Measurements from ENCODE around the gene FLNB.
A peak's percentile ranks its signal among the peaks of the same experiment; 100 is the strongest.

The FLNB gene

GRCh38 chr3:58035524-58036255, 27.5 kb downstream of the FLNB start:
- Histone ChIP-seq H3K4me1 (ENCODE audit: control insufficient read depth in 2 of 2, insufficient read depth in 1 of 2, low read depth in 1 of 2, low read length in 2 of 2) (peaks cover 0 to 10% of the 10 kb centered on the region in 2 donors), H3K9ac (ENCODE audit: low read depth, low read length, poor library complexity) (no peak overlapping the region), H3K18ac (ENCODE audit: low read length) (no peak overlapping the region), H2AK5ac (ENCODE audit: low read depth, low read length) (no peak overlapping the region), H3K4me3 (ENCODE audit: low read length in 2 of 2) (no peak overlapping the region), H4K8ac (ENCODE audit: low read depth, low read length) (no peak overlapping the region), H2BK15ac (ENCODE audit: low read length) (no peak overlapping the region), H3K23ac (ENCODE audit: low read depth, low read length, poor library complexity) (no peak overlapping the region), H3K4me2 (ENCODE audit: insufficient read depth, low read length, poor library complexity, severe bottlenecking) (no peak overlapping the region), H3K27me3 (ENCODE audit: control insufficient read depth in 3 of 3, insufficient read depth in 3 of 3, low read depth in 1 of 3, low read length in 3 of 3) (no peaks in the 10 kb centered on the region), H3K14ac (ENCODE audit: low read length) (no peak overlapping the region), H2BK12ac (ENCODE audit: low read length) (no peak overlapping the region), H3K79me1 (ENCODE audit: low read depth, low read length) (no peaks in the 10 kb centered on the region), H3K36me3 (replicated peaks in 1 of 2; ENCODE audit: control insufficient read depth in 2 of 2, insufficient read depth in 2 of 2, low read length in 2 of 2) (no peaks in the 10 kb centered on the region), H3K9me3 (replicated peaks in 1 of 2; ENCODE audit: control insufficient read depth in 2 of 2, insufficient read depth in 1 of 2, low read depth in 1 of 2, low read length in 2 of 2) (no peaks in the 10 kb centered on the region), H2BK5ac (ENCODE audit: low read length) (no peak overlapping the region), H2AFZ (ENCODE audit: low read length) (no peak overlapping the region), H4K91ac (ENCODE audit: low read depth, low read length, poor library complexity) (no peak overlapping the region), H3K4ac (ENCODE audit: low read length) (no peak overlapping the region), H2BK120ac (ENCODE audit: low read depth, low read length) (no peak overlapping the region), H3K27ac (replicated peaks; ENCODE audit: low read length) (no peak overlapping the region)
- DNase-seq (ENCODE audit: low spot score): no peak
- WGBS, 2 donors (ENCODE audit: extremely low coverage in 2 of 2, insufficient read length in 2 of 2, insufficient replicate concordance in 1 of 2): no CpG with 5 or more reads among the region's 11 CpGs

- Histone ChIP-seq H3K18ac (ENCODE audit: low read length) (no peak overlapping the region), H2AK5ac (ENCODE audit: low read depth, low read length) (no peak overlapping the region), H3K4me3 (ENCODE audit: low read length in 2 of 2) (no peak overlapping the region), H3K4me1 (ENCODE audit: control insufficient read depth in 2 of 2, insufficient read depth in 1 of 2, low read depth in 1 of 2, low read length in 2 of 2) (peaks cover 4 to 14% of the 10 kb centered on the region in 2 donors), H3K23ac (ENCODE audit: low read depth, low read length, poor library complexity) (no peak overlapping the region), H2BK120ac (ENCODE audit: low read depth, low read length) (no peak overlapping the region), H4K8ac (ENCODE audit: low read depth, low read length) (no peak overlapping the region), H2BK15ac (ENCODE audit: low read length) (no peak overlapping the region), H3K4me2 (ENCODE audit: insufficient read depth, low read length, poor library complexity, severe bottlenecking) (no peak overlapping the region), H2BK5ac (ENCODE audit: low read length) (no peak overlapping the region), H2AFZ (ENCODE audit: low read length) (no peak overlapping the region), H3K79me1 (ENCODE audit: low read depth, low read length) (no peaks in the 10 kb centered on the region), H3K27ac (replicated peaks; ENCODE audit: low read length) (no peak overlapping the region), H4K91ac (ENCODE audit: low read depth, low read length, poor library complexity) (no peak overlapping the region), H3K9ac (ENCODE audit: low read depth, low read length, poor library complexity) (no peak overlapping the region), H3K14ac (ENCODE audit: low read length) (no peak overlapping the region), H3K9me3 (replicated peaks in 1 of 2; ENCODE audit: control insufficient read depth in 2 of 2, insufficient read depth in 1 of 2, low read depth in 1 of 2, low read length in 2 of 2) (no peaks in the 10 kb centered on the region), H3K4ac (ENCODE audit: low read length) (no peak overlapping the region), H3K36me3 (replicated peaks in 1 of 2; ENCODE audit: control insufficient read depth in 2 of 2, insufficient read depth in 2 of 2, low read length in 2 of 2) (no peaks in the 10 kb centered on the region), H3K27me3 (ENCODE audit: control insufficient read depth in 3 of 3, insufficient read depth in 3 of 3, low read depth in 1 of 3, low read length in 3 of 3) (no peaks in the 10 kb centered on the region), H2BK12ac (ENCODE audit: low read length) (no peak overlapping the region)
- DNase-seq (ENCODE audit: low spot score): no peak
- WGBS, 2 donors (ENCODE audit: extremely low coverage in 2 of 2, insufficient read length in 2 of 2, insufficient replicate concordance in 1 of 2): no CpG with 5 or more reads among the region's 8 CpGs
These were observed 28.2 kb downstream of the FLNB start for GRCh38 chr3:58036293-58037032.

GRCh38 chr3:58037141-58037910, 29.1 kb downstream of the FLNB start:
- H3K14ac ChIP-seq (ENCODE audit: low read length): no peak overlapping the region
- no peaks in the 10 kb centered on the region for H3K79me1 ChIP-seq (ENCODE audit: low read depth, low read length)
- no peak overlapping the region for H4K8ac ChIP-seq (ENCODE audit: low read depth, low read length)
- no peak overlapping the region for H3K9ac ChIP-seq (ENCODE audit: low read depth, low read length, poor library complexity)
- H2BK12ac ChIP-seq (ENCODE audit: low read length): no peak overlapping the region
- no peak overlapping the region for H2BK120ac ChIP-seq (ENCODE audit: low read depth, low read length)
- no peak overlapping the region for H2AK5ac ChIP-seq (ENCODE audit: low read depth, low read length)
- no peak overlapping the region for H2BK15ac ChIP-seq (ENCODE audit: low read length)
- H3K23ac ChIP-seq (ENCODE audit: low read depth, low read length, poor library complexity): no peak overlapping the region
- no peaks in the 10 kb centered on the region for H3K27me3 ChIP-seq (ENCODE audit: control insufficient read depth in 3 of 3, insufficient read depth in 3 of 3, low read depth in 1 of 3, low read length in 3 of 3)
- peak overlapping the region; percentile 19 for H2BK5ac ChIP-seq (ENCODE audit: low read length)
- H4K91ac ChIP-seq (ENCODE audit: low read depth, low read length, poor library complexity): no peak overlapping the region
- no peak overlapping the region for H3K18ac ChIP-seq (ENCODE audit: low read length)
- no peak overlapping the region for H3K4me2 ChIP-seq (ENCODE audit: insufficient read depth, low read length, poor library complexity, severe bottlenecking)
- no CpG with 5 or more reads among the region's 13 CpGs for WGBS, 2 donors (ENCODE audit: extremely low coverage in 2 of 2, insufficient read length in 2 of 2, insufficient replicate concordance in 1 of 2)
- H3K9me3 ChIP-seq (replicated peaks in 1 of 2; ENCODE audit: control insufficient read depth in 2 of 2, insufficient read depth in 1 of 2, low read depth in 1 of 2, low read length in 2 of 2): no peaks in the 10 kb centered on the region
- H3K27ac ChIP-seq (replicated peaks; ENCODE audit: low read length): no peak overlapping the region
- H3K36me3 ChIP-seq (replicated peaks in 1 of 2; ENCODE audit: control insufficient read depth in 2 of 2, insufficient read depth in 2 of 2, low read length in 2 of 2): no peaks in the 10 kb centered on the region
- H2AFZ ChIP-seq (ENCODE audit: low read length): no peak overlapping the region
- no peak overlapping the region for H3K4me3 ChIP-seq (ENCODE audit: low read length in 2 of 2)
- peaks cover 8 to 14% of the 10 kb centered on the region in 2 donors for H3K4me1 ChIP-seq (ENCODE audit: control insufficient read depth in 2 of 2, insufficient read depth in 1 of 2, low read depth in 1 of 2, low read length in 2 of 2)
- H3K4ac ChIP-seq (ENCODE audit: low read length): no peak overlapping the region
- no peak for DNase-seq (ENCODE audit: low spot score)

Measured in neuronal stem cell (in vitro differentiated cells).